HCT116 (cell line): ENCODE results near the gene UBE2G2. TPM values are rescaled to one million over a fixed set of nuclear protein-coding genes. Genes with fewer than 3 reads are reported as not detected.

Experiments
- ATAC-seq: fragments of 200-7000 bp; cut with Tn5 transposase; 2 replicates; pipeline ENCODE4 v1.9.1; 2020; ENCODE audit warnings: mild to moderate bottlenecking, moderate library complexity
- BruUV-seq: library from RNA; stranded (reverse); fragments of 400-500 nt; replicated peaks from 2 replicates; lab custom pipeline; 2021; lab: Mats Ljungman, UMichigan
- CTCF ChIA-PET: fragments of 300-600 bp; sonication (Branson Sonifier 250); formaldehyde crosslinking; loops from one replicate; lab custom pipeline; 2021; ENCODE audit warnings: antibody characterized with exemption; lab: Charles Lee
- POLR2A ChIA-PET: fragments of 300-600, 350-600 bp; sonication (Branson Sonifier 250); formaldehyde crosslinking; loops from one replicate; lab custom pipeline; 2021; ENCODE audit warnings: antibody characterized with exemption; lab: Charles Lee
- RAD21 ChIA-PET, 2 experiments: fragments of 300-600 bp; sonication (Branson Sonifier 250); formaldehyde crosslinking; loops; one replicate each; lab custom pipeline; 2023; ENCODE audit warnings: low total read pairs in 2 of 2; ENCODE audit not compliant: uncharacterized antibody in 2 of 2, unreplicated experiment in 2 of 2, low non-redundant PET in 1 of 2; lab: Charles Lee
- DNase-seq: peaks from one replicate; pipeline ENCODE4 v3.0.0-alpha.2; 2010; ENCODE audit warnings: low read depth, low spot score
- H2AFZ ChIP-seq: fragments of 200-600 bp; shearing (Covaris generic), sonication (generic); 2 replicates; pipeline ENCODE4 v1.6.1; 2017; ENCODE audit warnings: low read depth, mixed run types, mixed read lengths, antibody characterized with exemption, low read length; ENCODE audit not compliant: poor library complexity, severe bottlenecking
- H3K27ac ChIP-seq: 2 replicates; pipeline ENCODE4 v1.5.1; 2012; ENCODE audit warnings: low read depth, low read length
- H3K27me3 ChIP-seq: fragments of 200-600 bp; sonication (generic); 2 replicates; pipeline ENCODE4 v1.6.1; 2016; ENCODE audit warnings: mixed run types, low read length, mixed read lengths; ENCODE audit not compliant: insufficient read depth
- H3K36me3 ChIP-seq, 2 experiments: fragments of 200-500 bp in 1 of 2; fragments of 200-600 bp in 1 of 2; sonication (Bioruptor generic) in 1 of 2; sonication (generic) in 1 of 2; 2 replicates each; pipeline versions ENCODE4 v1.5.1 to v1.6.1; 2014 to 2016; ENCODE audit warnings: low read length in 2 of 2, inconsistent platforms in 1 of 2, mixed read lengths in 1 of 2, mixed run types in 1 of 2; ENCODE audit not compliant: insufficient read depth in 2 of 2, control insufficient read depth in 1 of 2
- H3K4me1 ChIP-seq, 2 experiments: fragments of 200-600 bp in 1 of 2; sonication (generic) in 1 of 2; 2 replicates each; pipeline versions ENCODE4 v1.5.1 to v1.6.1; 2012 to 2017; ENCODE audit warnings: low read length in 2 of 2, inconsistent platforms in 1 of 2, mild to moderate bottlenecking in 1 of 2, mixed read lengths in 1 of 2, mixed run types in 1 of 2, moderate library complexity in 1 of 2; ENCODE audit not compliant: insufficient read depth in 2 of 2, control insufficient read depth in 1 of 2
- H3K4me2 ChIP-seq: fragments of 200-600 bp; sonication (generic); 2 replicates; pipeline ENCODE4 v1.6.1; 2017; ENCODE audit warnings: mixed run types, low read length, mixed read lengths
- H3K4me3 ChIP-seq, 2 experiments: fragments of 200-600 bp in 1 of 2; sonication (generic) in 1 of 2; replicated peaks in 1 of 2; 2 replicates each; pipeline ENCODE4 v1.5.1; 2011 to 2016; ENCODE audit warnings: low read length in 2 of 2, control low read depth in 1 of 2, low read depth in 1 of 2, mild to moderate bottlenecking in 1 of 2, mixed read lengths in 1 of 2, mixed run types in 1 of 2
- H3K79me2 ChIP-seq: fragments of 200-600 bp; sonication (generic); 2 replicates; pipeline ENCODE4 v1.6.1; 2017; ENCODE audit warnings: mild to moderate bottlenecking, mixed run types, low read length, moderate library complexity, mixed read lengths; ENCODE audit not compliant: insufficient read depth
- H3K9ac ChIP-seq: fragments of 200-600 bp; sonication (generic); 2 replicates; pipeline ENCODE4 v1.6.1; 2016; ENCODE audit warnings: low read length, mixed read lengths
- H3K9me2 ChIP-seq: fragments of 200-600 bp; sonication (generic), shearing (Covaris generic); 2 replicates; pipeline ENCODE4 v1.6.1; 2017; ENCODE audit warnings: mixed run types, mild to moderate bottlenecking, moderate library complexity; ENCODE audit not compliant: insufficient read depth
- H3K9me3 ChIP-seq, 2 experiments: fragments of 200-500 bp in 1 of 2; fragments of 200-600 bp in 1 of 2; sonication (Bioruptor generic) in 1 of 2; sonication (generic) in 1 of 2; 2 replicates each; pipeline ENCODE4 v1.6.1; 2014 to 2017; ENCODE audit warnings: low read length in 2 of 2, mixed read lengths in 2 of 2, inconsistent platforms in 1 of 2, low read depth in 1 of 2, mild to moderate bottlenecking in 1 of 2, mixed run types in 1 of 2, moderate library complexity in 1 of 2; ENCODE audit not compliant: control insufficient read depth in 1 of 2, insufficient read depth in 1 of 2
- H4K20me1 ChIP-seq: fragments of 200-600 bp; sonication (generic), shearing (Covaris generic); 2 replicates; pipeline ENCODE4 v1.6.1; 2017; ENCODE audit warnings: mixed run types, mild to moderate bottlenecking, moderate library complexity; ENCODE audit not compliant: insufficient read depth
- ATF3 ChIP-seq: IDR thresholded peaks from 2 replicates; pipeline ENCODE4 v1.6.1; 2012
- CBX3 ChIP-seq: IDR thresholded peaks from 2 replicates; pipeline ENCODE4 v1.6.1; 2012; ENCODE audit warnings: low read depth
- CEBPB ChIP-seq: IDR thresholded peaks from 2 replicates; pipeline ENCODE4 v1.6.1; 2012; ENCODE audit warnings: low read depth
- EGR1 ChIP-seq: IDR thresholded peaks from 2 replicates; pipeline ENCODE4 v1.6.1; 2012; ENCODE audit warnings: low read depth
- FOSL1 ChIP-seq: IDR thresholded peaks from 2 replicates; pipeline ENCODE4 v1.6.1; 2012; ENCODE audit warnings: low read depth
- JUND ChIP-seq: IDR thresholded peaks from 2 replicates; pipeline ENCODE4 v1.6.1; 2012
- MAX ChIP-seq: IDR thresholded peaks from 2 replicates; pipeline ENCODE4 v1.6.1; 2012
- POLR2A ChIP-seq: IDR thresholded peaks from 2 replicates; pipeline ENCODE4 v1.7.0; 2011; ENCODE audit warnings: borderline replicate concordance; ENCODE audit not compliant: insufficient read depth, insufficient read length; ENCODE audit errors: extremely low read depth
- POLR2AphosphoS5 ChIP-seq: IDR thresholded peaks from 2 replicates; pipeline ENCODE4 v1.6.1; 2011; ENCODE audit warnings: mild to moderate bottlenecking, low read depth, low read length, moderate library complexity
- RAD21 ChIP-seq: IDR thresholded peaks from 2 replicates; pipeline ENCODE4 v1.6.1; 2012; ENCODE audit warnings: low read depth, mild to moderate bottlenecking
- SIN3A ChIP-seq: IDR thresholded peaks from 2 replicates; pipeline ENCODE4 v1.6.1; 2012; ENCODE audit warnings: low read depth
- SP1 ChIP-seq: IDR thresholded peaks from 2 replicates; pipeline ENCODE4 v1.6.1; 2012; ENCODE audit warnings: low read depth
- SRF ChIP-seq: IDR thresholded peaks from 2 replicates; pipeline ENCODE4 v1.6.1; 2012; ENCODE audit warnings: low read depth
- TCF7L2 ChIP-seq: IDR thresholded peaks from 2 replicates; pipeline ENCODE4 v1.7.0; 2011; ENCODE audit warnings: borderline replicate concordance, inconsistent platforms; ENCODE audit not compliant: insufficient read depth, insufficient read length; ENCODE audit errors: extremely low read depth
- YY1 ChIP-seq: IDR thresholded peaks from 2 replicates; pipeline ENCODE4 v1.6.1; 2011; ENCODE audit warnings: low read length, low read depth, moderate library complexity, mild to moderate bottlenecking; ENCODE audit not compliant: insufficient replicate concordance; ENCODE audit errors: extremely low read depth
- ZNF274 ChIP-seq: fragments of 200-500 bp; sonication (Bioruptor generic); IDR thresholded peaks from 2 replicates; pipeline ENCODE4 v1.6.1; 2014; ENCODE audit warnings: mild to moderate bottlenecking, low read depth, low read length, inconsistent platforms
- intact Hi-C: fragments of 100-400 bp; cut with micrococcal nuclease; formaldehyde crosslinking; loops from 2 replicates; pipeline ENCODE4 v1.10.0; 2022
- total RNA-seq: library from RNA; stranded (reverse); gene quantifications from one replicate; pipeline ENCODE4 v1.2.1, GENCODE V29; 2021; ENCODE audit not compliant: unreplicated experiment
- TF ChIP-seq, protein P1 (sequence below), 3 experiments: fragments of 200-600 bp in 1 of 3; sonication (generic) in 1 of 3; IDR thresholded peaks in 2 of 3; conservative IDR thresholded peaks in 1 of 3; 2 replicates each; pipeline ENCODE4 v1.5.1; 2012 to 2017; ENCODE audit warnings: low read depth in 2 of 3, low read length in 2 of 3, antibody characterized with exemption in 1 of 3, borderline replicate concordance in 1 of 3, control low read depth in 1 of 3, mild to moderate bottlenecking in 1 of 3, mixed read lengths in 1 of 3, mixed run types in 1 of 3, moderate library complexity in 1 of 3; ENCODE audit not compliant: insufficient read depth in 1 of 3
- TF ChIP-seq, protein P2 (sequence below): IDR thresholded peaks from 2 replicates; pipeline ENCODE4 v1.6.1; 2012; ENCODE audit warnings: low read depth

The UBE2G2 gene
- total RNA-seq, 1 experiment from 2014 or later = 86.5 TPM

DNA sequence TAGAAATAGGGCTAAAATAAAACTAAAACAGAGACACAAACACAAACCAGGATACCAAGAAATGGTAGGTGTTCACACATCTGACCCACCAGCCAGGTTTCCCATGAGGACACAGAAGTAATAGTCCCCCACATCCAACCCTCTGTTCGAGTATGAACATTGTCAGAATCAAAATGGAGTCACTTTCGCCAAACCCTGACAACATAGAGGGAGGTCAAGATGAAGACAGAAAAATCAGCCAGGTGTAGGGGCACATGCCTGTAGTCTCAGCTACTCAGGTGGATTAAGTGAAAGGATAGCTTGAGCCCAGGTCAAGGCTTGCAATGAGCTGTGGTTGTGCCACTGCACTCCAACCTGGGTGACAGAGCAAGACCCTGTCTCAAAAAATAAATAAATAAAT, 3.8 kb downstream of the UBE2G2 start:
- Histone ChIP-seq H3K4me1 (peaks cover 6 to 16% of the 10 kb centered on the region in 2 experiments), H3K79me2 (peaks cover 93% of the 10 kb centered on the region), H3K27ac (no peak overlapping the region), H3K9me3 (no peaks in the 10 kb centered on the region), H3K36me3 (peaks cover 9 to 26% of the 10 kb centered on the region in 2 experiments; a peak in 3 of 4 replicates), H3K27me3 (no peaks in the 10 kb centered on the region), H4K20me1 (peaks cover 31% of the 10 kb centered on the region; the same call in 1 of the 2 replicates), H3K9ac (no peak overlapping the region), H3K4me3 (no peak overlapping the region), H3K4me2 (no peak overlapping the region), H2AFZ (no peak overlapping the region), H3K9me2 (no peaks in the 10 kb centered on the region)
- POLR2A ChIA-PET = interaction anchor here (0.7 kb wide), 1 partner anchor 464 kb away, joined by 3 read pairs; no protein-coding TSS in a partner anchor
- DNase-seq (no peak), ATAC-seq (no peak)
- no TSS peak for BruUV-seq
- TF ChIP-seq SIN3A (no peak), RAD21 (no peak), SP1 (no peak), CEBPB (no peak), FOSL1 (no peak), SRF (no peak), TCF7L2 (no peak), POLR2A (no peak), CBX3 (no peak), YY1 (no peak), POLR2AphosphoS5 (no peak), ZNF274 (no peak), JUND (no peak), ATF3 (no peak), EGR1 (no peak), MAX (no peak)
- TF ChIP-seq, protein P1, sequence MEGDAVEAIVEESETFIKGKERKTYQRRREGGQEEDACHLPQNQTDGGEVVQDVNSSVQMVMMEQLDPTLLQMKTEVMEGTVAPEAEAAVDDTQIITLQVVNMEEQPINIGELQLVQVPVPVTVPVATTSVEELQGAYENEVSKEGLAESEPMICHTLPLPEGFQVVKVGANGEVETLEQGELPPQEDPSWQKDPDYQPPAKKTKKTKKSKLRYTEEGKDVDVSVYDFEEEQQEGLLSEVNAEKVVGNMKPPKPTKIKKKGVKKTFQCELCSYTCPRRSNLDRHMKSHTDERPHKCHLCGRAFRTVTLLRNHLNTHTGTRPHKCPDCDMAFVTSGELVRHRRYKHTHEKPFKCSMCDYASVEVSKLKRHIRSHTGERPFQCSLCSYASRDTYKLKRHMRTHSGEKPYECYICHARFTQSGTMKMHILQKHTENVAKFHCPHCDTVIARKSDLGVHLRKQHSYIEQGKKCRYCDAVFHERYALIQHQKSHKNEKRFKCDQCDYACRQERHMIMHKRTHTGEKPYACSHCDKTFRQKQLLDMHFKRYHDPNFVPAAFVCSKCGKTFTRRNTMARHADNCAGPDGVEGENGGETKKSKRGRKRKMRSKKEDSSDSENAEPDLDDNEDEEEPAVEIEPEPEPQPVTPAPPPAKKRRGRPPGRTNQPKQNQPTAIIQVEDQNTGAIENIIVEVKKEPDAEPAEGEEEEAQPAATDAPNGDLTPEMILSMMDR (IDR thresholded peaks at IDR 0.05 in 2 of 3, conservative IDR thresholded peaks at IDR 0.05 in 1 of 3; ENCODE audit: borderline replicate concordance in 1 of 3, insufficient read depth in 1 of 3, low read depth in 2 of 3, low read length in 2 of 3) = no peak
- TF ChIP-seq, protein P2, sequence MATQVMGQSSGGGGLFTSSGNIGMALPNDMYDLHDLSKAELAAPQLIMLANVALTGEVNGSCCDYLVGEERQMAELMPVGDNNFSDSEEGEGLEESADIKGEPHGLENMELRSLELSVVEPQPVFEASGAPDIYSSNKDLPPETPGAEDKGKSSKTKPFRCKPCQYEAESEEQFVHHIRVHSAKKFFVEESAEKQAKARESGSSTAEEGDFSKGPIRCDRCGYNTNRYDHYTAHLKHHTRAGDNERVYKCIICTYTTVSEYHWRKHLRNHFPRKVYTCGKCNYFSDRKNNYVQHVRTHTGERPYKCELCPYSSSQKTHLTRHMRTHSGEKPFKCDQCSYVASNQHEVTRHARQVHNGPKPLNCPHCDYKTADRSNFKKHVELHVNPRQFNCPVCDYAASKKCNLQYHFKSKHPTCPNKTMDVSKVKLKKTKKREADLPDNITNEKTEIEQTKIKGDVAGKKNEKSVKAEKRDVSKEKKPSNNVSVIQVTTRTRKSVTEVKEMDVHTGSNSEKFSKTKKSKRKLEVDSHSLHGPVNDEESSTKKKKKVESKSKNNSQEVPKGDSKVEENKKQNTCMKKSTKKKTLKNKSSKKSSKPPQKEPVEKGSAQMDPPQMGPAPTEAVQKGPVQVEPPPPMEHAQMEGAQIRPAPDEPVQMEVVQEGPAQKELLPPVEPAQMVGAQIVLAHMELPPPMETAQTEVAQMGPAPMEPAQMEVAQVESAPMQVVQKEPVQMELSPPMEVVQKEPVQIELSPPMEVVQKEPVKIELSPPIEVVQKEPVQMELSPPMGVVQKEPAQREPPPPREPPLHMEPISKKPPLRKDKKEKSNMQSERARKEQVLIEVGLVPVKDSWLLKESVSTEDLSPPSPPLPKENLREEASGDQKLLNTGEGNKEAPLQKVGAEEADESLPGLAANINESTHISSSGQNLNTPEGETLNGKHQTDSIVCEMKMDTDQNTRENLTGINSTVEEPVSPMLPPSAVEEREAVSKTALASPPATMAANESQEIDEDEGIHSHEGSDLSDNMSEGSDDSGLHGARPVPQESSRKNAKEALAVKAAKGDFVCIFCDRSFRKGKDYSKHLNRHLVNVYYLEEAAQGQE = no peak
- intact Hi-C loops = no loop called here
- RAD21 ChIA-PET = interaction anchor here in 1 of 2 experiments (0.6 kb wide), 1 partner anchor 76 kb away, joined by 6 read pairs; the partner anchor contains the start of gene PTTG1IP
- CTCF ChIA-PET = interaction anchor here (0.7 kb wide), 1 partner anchor 880 kb away, joined by 3 read pairs; no protein-coding TSS in a partner anchor
